GM20000 (cell line): ENCODE measurements around the gene ATP2A1.
"Not testable (repeated sequence)": the region's sequence is repeated elsewhere in the genome, so short reads cannot be mapped to it uniquely, and the experiment has no call there.

Experiments
- DNase-seq: peaks from one replicate; pipeline ENCODE4 v3.0.0; 2012; ENCODE audit warnings: low spot score
- TF ChIP-seq, protein P1 (sequence below): IDR thresholded peaks from 2 replicates; pipeline ENCODE4 v1.5.1; 2012; ENCODE audit warnings: mild to moderate bottlenecking, control low read depth; ENCODE audit errors: extremely low read depth, missing control alignments

Gene ATP2A1

DNA sequence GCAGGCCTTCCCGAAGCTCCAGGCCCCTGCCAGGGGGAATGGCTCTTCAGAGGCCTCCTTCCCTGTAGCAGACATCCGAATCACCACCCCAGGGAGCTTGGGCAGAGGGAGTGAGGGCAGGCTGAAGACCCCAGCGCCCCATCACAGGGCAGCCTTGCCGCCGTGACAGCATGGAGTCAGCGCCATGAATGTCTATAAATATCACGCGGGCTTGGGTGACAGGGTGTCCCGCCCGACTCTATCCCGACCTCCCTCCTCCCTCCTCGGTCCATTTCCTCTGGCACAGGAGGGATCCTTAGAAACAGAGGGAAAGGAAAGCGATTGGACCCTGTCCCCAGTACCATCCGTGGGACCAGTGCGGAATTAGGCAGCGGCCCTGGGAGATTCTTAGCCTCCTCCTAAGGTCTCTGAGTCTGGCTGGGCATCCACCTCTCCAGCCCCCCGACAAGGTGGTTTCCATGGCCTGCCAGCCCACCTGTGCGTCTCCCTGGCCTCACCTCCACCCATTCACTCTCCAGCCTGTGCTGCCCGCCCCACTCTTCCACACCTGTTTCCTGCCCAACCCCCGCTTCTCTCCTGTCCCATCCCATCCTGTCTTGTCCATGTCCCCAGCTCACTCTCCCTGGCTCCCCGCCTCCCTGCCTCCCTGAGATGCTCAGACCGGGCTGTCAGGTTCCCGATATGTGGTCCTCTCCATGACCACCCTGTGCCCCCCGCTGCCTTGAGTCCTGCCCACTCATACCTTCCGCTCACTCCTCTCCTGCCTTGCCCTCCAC is 5.1 kb downstream of the ATP2A1 start:
- TF ChIP-seq, protein P1, sequence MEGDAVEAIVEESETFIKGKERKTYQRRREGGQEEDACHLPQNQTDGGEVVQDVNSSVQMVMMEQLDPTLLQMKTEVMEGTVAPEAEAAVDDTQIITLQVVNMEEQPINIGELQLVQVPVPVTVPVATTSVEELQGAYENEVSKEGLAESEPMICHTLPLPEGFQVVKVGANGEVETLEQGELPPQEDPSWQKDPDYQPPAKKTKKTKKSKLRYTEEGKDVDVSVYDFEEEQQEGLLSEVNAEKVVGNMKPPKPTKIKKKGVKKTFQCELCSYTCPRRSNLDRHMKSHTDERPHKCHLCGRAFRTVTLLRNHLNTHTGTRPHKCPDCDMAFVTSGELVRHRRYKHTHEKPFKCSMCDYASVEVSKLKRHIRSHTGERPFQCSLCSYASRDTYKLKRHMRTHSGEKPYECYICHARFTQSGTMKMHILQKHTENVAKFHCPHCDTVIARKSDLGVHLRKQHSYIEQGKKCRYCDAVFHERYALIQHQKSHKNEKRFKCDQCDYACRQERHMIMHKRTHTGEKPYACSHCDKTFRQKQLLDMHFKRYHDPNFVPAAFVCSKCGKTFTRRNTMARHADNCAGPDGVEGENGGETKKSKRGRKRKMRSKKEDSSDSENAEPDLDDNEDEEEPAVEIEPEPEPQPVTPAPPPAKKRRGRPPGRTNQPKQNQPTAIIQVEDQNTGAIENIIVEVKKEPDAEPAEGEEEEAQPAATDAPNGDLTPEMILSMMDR, result no peak
- DNase-seq, result no peak

DNA sequence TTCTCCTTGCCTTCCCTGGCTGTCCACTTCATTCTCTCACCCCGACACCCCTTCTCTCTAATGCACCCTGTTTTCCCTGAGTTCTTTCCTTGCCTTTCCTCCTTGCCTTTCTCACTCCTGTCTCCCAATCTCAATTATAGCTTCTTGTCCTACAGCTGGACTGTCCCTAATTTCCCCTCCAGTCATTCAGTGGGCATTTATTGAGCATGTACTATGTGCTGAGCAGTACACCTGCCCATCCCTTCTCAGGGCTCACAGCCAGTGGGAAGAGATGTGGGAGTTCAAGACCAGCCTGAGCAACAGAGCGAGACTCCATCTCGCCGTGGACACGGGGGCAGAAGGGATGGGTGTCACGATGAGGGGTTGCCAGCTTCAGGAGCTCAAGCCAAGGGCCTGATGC is 5.8 kb downstream of the ATP2A1 start:
- TF ChIP-seq, protein P1, result no peak
- DNase-seq, result no peak

DNA sequence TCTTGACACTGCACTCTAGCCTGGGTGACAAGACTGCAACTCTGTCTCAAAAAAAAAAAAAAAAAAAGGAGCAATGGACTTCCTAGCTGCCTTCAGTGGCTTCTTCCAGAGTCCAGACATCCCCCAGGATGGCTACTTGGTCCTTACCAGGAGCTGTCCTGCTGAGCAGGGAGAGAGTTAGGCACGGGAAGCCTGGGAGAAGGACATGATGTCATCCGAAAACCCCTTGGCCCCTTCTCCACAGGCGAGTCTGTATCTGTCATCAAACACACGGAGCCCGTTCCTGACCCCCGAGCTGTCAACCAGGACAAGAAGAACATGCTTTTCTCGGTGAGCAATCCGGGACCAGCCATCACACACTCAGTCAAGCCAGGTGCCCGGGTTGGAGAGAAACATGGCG is 8.7 kb downstream of the ATP2A1 start:
- DNase-seq, result no peak
- TF ChIP-seq, protein P1, result no peak

DNA sequence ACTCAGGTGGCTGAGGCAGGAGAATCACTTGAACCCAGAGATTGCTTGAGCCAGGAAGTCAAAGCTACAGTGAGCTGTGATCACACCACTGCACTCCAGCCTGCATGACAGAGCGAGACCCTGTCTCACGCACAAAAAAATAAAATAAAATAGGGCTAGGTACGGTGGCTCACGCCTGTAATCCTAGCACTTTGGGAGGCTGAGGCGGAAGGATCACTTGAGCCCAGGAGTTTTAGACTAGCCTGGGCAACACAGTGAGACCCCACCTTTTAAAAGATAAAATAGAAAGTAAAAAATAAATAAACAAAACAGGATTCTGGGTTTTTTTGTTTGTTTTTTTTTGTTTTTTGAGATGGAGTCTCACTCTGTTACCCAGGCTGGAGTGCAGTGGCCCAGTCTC is 12.1 kb downstream of the ATP2A1 start:
- not testable (repeated sequence) for DNase-seq

DNA sequence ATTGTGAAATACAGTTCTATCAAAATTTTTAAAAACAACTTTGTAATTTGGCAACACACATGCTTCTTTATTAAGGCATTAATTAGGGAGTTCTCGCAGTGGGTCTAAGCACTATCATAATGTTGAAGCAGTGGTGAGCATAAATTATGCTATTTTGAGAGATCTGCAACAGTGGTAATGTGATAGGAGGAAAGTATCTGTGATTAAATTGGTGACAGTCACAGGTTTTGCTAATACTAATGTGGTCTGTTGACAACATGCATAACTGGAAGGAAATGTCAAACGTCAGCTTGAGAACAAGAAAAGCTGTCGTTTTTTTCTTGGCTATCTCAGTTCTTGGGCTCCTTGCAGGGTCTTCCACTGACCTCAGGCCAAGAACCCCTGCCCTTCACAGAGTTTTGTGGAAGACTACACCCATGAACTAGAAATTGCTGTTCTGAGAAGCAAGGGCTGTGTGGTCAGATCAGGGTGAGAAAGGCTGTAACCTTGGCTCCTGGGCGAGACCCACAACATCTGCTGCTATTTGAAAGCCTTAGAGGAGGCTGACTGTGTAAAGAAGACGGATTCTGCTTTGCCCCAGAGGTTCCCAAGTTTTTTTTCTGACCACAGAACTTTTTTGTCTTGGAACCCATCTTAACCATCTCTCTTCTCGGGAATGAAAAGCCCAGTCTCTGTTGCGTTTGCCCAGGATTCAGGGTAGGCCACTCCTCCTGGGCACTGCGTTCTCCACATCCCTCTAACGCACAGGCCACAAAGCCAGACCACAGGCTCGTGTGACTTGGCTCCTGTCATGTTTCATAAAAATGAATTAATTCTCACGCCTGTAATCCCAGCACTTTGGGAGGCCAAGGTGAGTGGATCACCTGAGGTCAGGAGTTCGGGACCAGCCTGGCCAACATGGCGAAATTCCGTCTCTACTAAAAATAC is 13.9 kb downstream of the ATP2A1 start:
- no peak for DNase-seq
- TF ChIP-seq, protein P1, result no peak

DNA sequence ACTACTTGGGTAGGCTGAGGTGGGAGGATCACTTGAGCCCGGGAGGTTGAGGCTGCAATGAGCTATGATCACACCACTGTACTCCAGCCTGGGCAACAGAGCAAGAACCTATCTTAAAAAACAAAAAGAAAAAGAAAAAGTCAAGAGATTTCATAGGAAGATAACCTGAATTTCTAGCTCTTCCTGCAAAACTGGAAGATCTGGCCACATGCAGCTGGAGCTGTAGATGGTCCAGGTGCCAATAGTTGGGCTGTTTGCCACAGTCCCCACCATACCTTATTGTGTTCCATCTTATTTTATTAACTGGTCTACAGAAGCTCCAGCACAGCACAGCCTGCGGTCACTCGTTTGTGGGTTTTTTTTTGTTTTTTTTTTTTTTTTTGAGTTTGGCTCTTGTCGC is 15.0 kb downstream of the ATP2A1 start:
- TF ChIP-seq, protein P1, result no peak
- DNase-seq, result no peak

DNA sequence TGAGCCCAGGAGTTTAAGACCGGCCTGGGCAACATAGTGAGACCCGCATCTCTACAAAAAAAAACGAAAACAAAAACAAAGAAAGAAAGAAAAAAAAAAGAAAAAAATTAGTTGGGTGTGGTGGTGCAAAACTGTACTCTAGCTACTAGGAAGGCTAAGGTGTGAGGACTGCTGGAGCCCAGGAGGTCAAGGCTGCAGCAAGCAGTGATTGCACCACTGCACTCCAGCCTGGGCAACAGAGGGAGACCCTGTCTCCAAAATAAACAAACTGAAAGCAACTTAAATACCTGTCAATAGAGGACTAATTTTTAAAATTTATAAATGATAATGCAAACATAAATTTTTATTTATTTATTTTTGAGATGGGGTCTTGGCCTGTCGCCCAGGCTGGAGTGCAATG is 17.3 kb downstream of the ATP2A1 start:
- no peak for DNase-seq
- TF ChIP-seq, protein P1, result no peak

DNA sequence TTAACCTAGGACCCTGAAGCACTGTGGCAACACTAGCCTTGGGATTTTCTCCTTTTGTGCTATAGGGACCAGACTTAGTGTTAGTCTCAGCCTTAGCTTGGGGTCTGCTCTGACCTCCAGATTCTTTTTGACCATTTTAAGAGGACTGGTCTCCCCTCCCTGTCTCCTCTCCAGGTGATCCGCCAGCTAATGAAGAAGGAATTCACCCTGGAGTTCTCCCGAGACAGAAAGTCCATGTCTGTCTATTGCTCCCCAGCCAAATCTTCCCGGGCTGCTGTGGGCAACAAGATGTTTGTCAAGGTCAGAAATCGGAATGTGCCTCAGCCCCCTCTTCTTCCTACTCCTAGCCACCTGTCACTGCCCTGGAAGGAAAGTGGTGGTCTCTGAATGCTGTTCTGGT is 19.5 kb downstream of the ATP2A1 start:
- DNase-seq, result no peak
- TF ChIP-seq, protein P1, result no peak
